Progenitor cell of endocrine pancreas (in vitro differentiated cells): ENCODE results near the gene LMO7. TPM values are rescaled to one million over a fixed set of nuclear protein-coding genes. Genes with fewer than 3 reads are reported as not detected.

ENCODE experiments used
- DNase-seq: peaks from one replicate; pipeline ENCODE4 v3.0.0; 2021; ENCODE audit warnings: low spot score; ENCODE audit not compliant: unreplicated experiment
- H3K27ac Mint-ChIP-seq: 2 replicates; pipeline ENCODE4 v1.8.0; 2021; ENCODE audit warnings: mild to moderate bottlenecking, moderate library complexity, mixed read lengths
- H3K27me3 Mint-ChIP-seq: 2 replicates; pipeline ENCODE4 v1.8.0; 2021; ENCODE audit warnings: mixed read lengths
- H3K36me3 Mint-ChIP-seq: 2 replicates; pipeline ENCODE4 v1.8.0; 2022; ENCODE audit warnings: mixed read lengths; ENCODE audit not compliant: insufficient read depth
- H3K4me1 Mint-ChIP-seq: 2 replicates; pipeline ENCODE4 v1.8.0; 2021; ENCODE audit warnings: low read depth, mixed read lengths
- H3K4me3 Mint-ChIP-seq: 2 replicates; pipeline ENCODE4 v1.8.0; 2021; ENCODE audit warnings: low read depth, mild to moderate bottlenecking, moderate library complexity, mixed read lengths
- H3K9me3 Mint-ChIP-seq: 2 replicates; pipeline ENCODE4 v1.8.0; 2021; ENCODE audit warnings: low read depth, mixed read lengths
- CTCF ChIP-seq: fragments of 200-600 bp; sonication (generic); IDR thresholded peaks from one replicate; pipeline ENCODE4 v1.5.0; 2021; ENCODE audit warnings: antibody characterized with exemption, mild to moderate bottlenecking; ENCODE audit not compliant: unreplicated experiment
- total RNA-seq: library from RNA; stranded (reverse); gene quantifications from 2 replicates; pipeline ENCODE4 v1.2.1, GENCODE V29; 2021

The LMO7 gene
- total RNA-seq, 1 donor from 2014 or later = 15.0 TPM

- TF ChIP-seq CTCF = no peak
- H3K27me3 Mint-ChIP-seq = no peaks in the 10 kb centered on the region
- DNase-seq = no peak
- peaks cover 3% of the 10 kb centered on the region for H3K36me3 Mint-ChIP-seq
- H3K27ac Mint-ChIP-seq = no peak overlapping the region
- H3K4me1 Mint-ChIP-seq = no peaks in the 10 kb centered on the region
- H3K4me3 Mint-ChIP-seq = no peak overlapping the region
- H3K9me3 Mint-ChIP-seq = no peaks in the 10 kb centered on the region
These were observed 28.7 kb upstream of the LMO7 start for GRCh38 chr13:75607447-75607846.

DNA sequence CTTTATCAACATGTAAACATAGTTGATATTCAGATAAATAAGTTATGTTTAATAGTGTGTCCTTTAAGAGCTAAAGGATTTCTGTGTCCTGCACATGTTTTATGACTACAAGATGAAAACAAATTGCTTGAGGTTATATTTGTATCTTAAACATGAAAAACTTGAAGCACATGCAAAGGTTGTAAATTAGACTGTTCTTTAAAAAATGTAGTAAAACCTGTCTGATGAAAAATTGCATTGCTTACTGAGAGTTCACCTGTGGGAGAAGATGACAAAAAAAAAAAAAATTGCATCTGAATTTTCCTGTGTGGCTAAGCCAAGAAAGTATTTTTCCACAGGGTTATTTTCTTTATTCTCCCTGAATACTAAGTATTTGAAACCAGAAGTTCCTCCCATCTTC is 25.7 kb upstream of the LMO7 start:
- no peak for DNase-seq
- H3K4me3 Mint-ChIP-seq = no peak overlapping the region
- H3K9me3 Mint-ChIP-seq = peaks cover 3% of the 10 kb centered on the region
- H3K27me3 Mint-ChIP-seq = no peaks in the 10 kb centered on the region
- H3K27ac Mint-ChIP-seq = no peak overlapping the region
- peaks cover 6% of the 10 kb centered on the region for H3K36me3 Mint-ChIP-seq
- no peak for TF ChIP-seq CTCF
- H3K4me1 Mint-ChIP-seq = peaks cover 8% of the 10 kb centered on the region

DNA sequence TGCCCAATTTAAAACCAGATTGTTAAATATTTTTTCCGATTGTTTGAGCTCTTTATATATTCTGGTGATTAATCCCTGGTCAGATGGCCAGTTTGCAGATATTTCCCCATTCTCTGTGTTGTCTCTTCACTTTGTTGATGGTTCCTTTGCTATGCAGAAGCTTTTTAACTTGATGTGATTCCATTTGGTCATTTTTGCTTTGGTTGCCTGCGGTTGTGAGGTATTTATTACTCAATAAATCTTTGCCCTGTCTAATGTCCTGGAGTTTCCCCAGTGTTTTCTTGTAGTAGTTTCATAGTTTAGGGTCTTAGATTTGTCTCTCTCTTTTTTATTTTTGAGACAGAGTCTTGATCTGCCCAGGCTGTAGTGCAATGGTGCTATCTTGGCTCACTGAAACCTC is 23.8 kb upstream of the LMO7 start:
- peaks cover 3% of the 10 kb centered on the region for H3K9me3 Mint-ChIP-seq
- no peak for DNase-seq
- no peak overlapping the region for H3K4me3 Mint-ChIP-seq
- peaks cover 6% of the 10 kb centered on the region for H3K36me3 Mint-ChIP-seq
- no peak overlapping the region for H3K27ac Mint-ChIP-seq
- no peak for TF ChIP-seq CTCF
- H3K27me3 Mint-ChIP-seq = no peaks in the 10 kb centered on the region
- peaks cover 11% of the 10 kb centered on the region for H3K4me1 Mint-ChIP-seq

- no peak overlapping the region for H3K4me3 Mint-ChIP-seq
- peaks cover 10% of the 10 kb centered on the region for H3K36me3 Mint-ChIP-seq
- H3K9me3 Mint-ChIP-seq = peaks cover 3% of the 10 kb centered on the region
- peaks cover 11% of the 10 kb centered on the region for H3K4me1 Mint-ChIP-seq
- no peak for TF ChIP-seq CTCF
- H3K27me3 Mint-ChIP-seq = no peaks in the 10 kb centered on the region
- H3K27ac Mint-ChIP-seq = no peak overlapping the region
- DNase-seq = no peak
These were observed 18.9 kb upstream of the LMO7 start for GRCh38 chr13:75617230-75617629.

DNA sequence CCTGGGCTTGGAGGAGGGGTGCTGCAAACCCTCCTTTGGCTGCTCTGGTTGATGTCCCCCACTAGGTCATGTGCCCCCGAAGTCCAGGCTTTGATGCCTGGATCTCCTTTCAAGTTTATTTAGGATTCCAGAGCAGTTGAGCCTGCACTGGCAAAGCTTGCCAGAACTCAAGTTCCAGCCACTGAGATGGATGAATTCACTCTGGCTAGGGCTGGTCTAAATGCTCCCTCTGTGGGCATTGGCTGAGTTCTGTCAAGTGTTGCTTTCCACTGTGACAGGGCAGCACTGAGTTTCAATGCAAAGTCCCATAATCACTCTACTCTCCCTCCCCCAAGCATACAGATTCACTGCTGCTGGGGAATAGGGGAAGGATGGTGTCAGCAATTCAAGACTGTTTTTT is 17.8 kb upstream of the LMO7 start:
- no peaks in the 10 kb centered on the region for H3K27me3 Mint-ChIP-seq
- no peak overlapping the region for H3K4me3 Mint-ChIP-seq
- no peak for TF ChIP-seq CTCF
- H3K36me3 Mint-ChIP-seq = peaks cover 8% of the 10 kb centered on the region
- no peak overlapping the region for H3K27ac Mint-ChIP-seq
- peaks cover 11% of the 10 kb centered on the region for H3K4me1 Mint-ChIP-seq
- no peak for DNase-seq
- H3K9me3 Mint-ChIP-seq = no peaks in the 10 kb centered on the region
